Measurements from ENCODE around the gene G0S2. TPM values are rescaled to one million over a fixed set of nuclear protein-coding genes. Genes with fewer than 3 reads are reported as not detected.

G0S2 gene
- total and polyA plus RNA-seq, 2 experiments from 2014 or later, result 3.2 to 8.2 TPM

GRCh38 chr1:209720326-209720725 lies 45.1 kb downstream of the G0S2 start (continued):
- TF ChIP-seq ETS1 (IDR thresholded peaks at IDR 0.05) (no peak), NANOG (IDR thresholded peaks at IDR 0.05; ENCODE audit: borderline replicate concordance) (no peak)

DNA sequence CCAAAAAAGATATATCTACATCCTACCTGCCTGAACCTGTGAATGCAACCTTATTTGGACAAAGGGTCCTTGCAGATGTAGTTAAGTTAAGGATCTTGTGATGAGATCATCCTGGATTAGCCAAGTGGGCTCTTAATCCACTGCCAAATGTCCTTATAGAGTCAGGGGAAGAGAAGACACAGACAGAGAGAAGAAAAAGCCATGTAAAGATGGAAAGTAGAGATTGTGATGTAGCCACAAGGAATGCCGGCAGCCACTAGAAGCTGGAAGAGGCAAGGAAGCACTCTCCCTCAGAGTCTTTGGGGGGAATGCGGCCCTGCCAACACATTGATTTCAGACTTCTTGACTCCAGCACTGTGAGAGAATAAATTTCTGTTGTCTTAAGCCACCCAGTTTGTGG lies 45.6 kb downstream of the G0S2 start:
- no peak for DNase-seq (ENCODE audit: low spot score)
- Histone ChIP-seq H3K27me3 (ENCODE audit: insufficient read depth) (no peaks in the 10 kb centered on the region), H3K4me1 (ENCODE audit: insufficient read depth) (no peaks in the 10 kb centered on the region), H4K20me1 (replicated peaks; ENCODE audit: insufficient read depth) (no peaks in the 10 kb centered on the region), H3K36me3 (ENCODE audit: insufficient read depth) (no peaks in the 10 kb centered on the region), H3F3A (replicated peaks; ENCODE audit: low read depth) (no peaks in the 10 kb centered on the region), H3K4me3 (no peak overlapping the region), H2AFZ (no peak overlapping the region), H3K4me2 (no peak overlapping the region), H3K9me2 (ENCODE audit: insufficient read depth) (peaks cover 6% of the 10 kb centered on the region; the same call in 1 of the 2 replicates), H3K27ac (ENCODE audit: low read depth) (no peak overlapping the region), H3K79me2 (replicated peaks; ENCODE audit: insufficient read depth) (no peaks in the 10 kb centered on the region)
- no peaks in the 10 kb centered on the region for H3K27me3 Mint-ChIP-seq (ENCODE audit: insufficient read depth, low read depth, poor library complexity)
- H3K9me3 Mint-ChIP-seq, result no peaks in the 10 kb centered on the region
- no peak overlapping the region for H3K27ac Mint-ChIP-seq
- no peak for ATAC-seq
- no peaks in the 10 kb centered on the region for H3K36me3 Mint-ChIP-seq (ENCODE audit: low read depth)
- TF ChIP-seq REST (IDR thresholded peaks at IDR 0.05; ENCODE audit: unreplicated experiment), result no peak
- TF ChIP-seq NANOG (IDR thresholded peaks at IDR 0.05; ENCODE audit: borderline replicate concordance), result no peak
- no peak for TF ChIP-seq EZH2 (IDR thresholded peaks at IDR 0.05; ENCODE audit: low read depth, unreplicated experiment)
- TF ChIP-seq JUNB (IDR thresholded peaks at IDR 0.05; ENCODE audit: unreplicated experiment), result no peak
- TF ChIP-seq EZH2phosphoT487 (IDR thresholded peaks at IDR 0.05; ENCODE audit: unreplicated experiment), result no peak
- TF ChIP-seq CREB1 (CRISPR knock-in tag; IDR thresholded peaks at IDR 0.05; ENCODE audit: low read depth), result no peak
- no peaks in the 10 kb centered on the region for H3K4me1 Mint-ChIP-seq
- H3K4me3 Mint-ChIP-seq, result no peak overlapping the region

DNA sequence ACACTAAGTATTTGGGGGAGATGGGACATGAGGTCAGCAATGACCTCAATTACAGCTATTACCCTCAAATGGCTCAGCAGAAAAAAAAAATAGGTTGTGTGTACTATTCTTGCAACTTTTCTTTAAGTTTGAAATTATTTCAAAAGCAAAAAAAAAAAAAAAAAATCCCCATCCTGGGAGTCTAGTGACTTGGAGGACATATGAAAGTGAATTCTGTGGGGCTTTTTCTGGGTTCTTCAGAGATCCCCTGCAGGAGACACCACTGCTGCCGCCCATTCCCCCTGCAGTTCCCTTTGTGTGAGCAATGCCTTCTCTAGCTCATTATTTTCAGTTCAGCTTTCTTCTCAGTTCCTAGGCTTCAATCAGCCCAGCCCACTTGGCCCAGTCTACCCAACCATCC lies 46.1 kb downstream of the G0S2 start:
- no peaks in the 10 kb centered on the region for H3K79me2 ChIP-seq (replicated peaks; ENCODE audit: insufficient read depth)
- ATAC-seq (no peak), DNase-seq (ENCODE audit: low spot score) (no peak)
- H3K27ac ChIP-seq (ENCODE audit: low read depth), result no peak overlapping the region
- H3K4me3 ChIP-seq, result no peak overlapping the region
- Mint-ChIP-seq H3K36me3 (ENCODE audit: low read depth) (no peaks in the 10 kb centered on the region), H3K27ac (no peak overlapping the region), H3K4me3 (no peak overlapping the region), H3K27me3 (ENCODE audit: insufficient read depth, low read depth, poor library complexity) (no peaks in the 10 kb centered on the region), H3K9me3 (no peaks in the 10 kb centered on the region), H3K4me1 (no peaks in the 10 kb centered on the region)
- H3K27me3 ChIP-seq (ENCODE audit: insufficient read depth), result no peaks in the 10 kb centered on the region
- no peaks in the 10 kb centered on the region for H3K4me1 ChIP-seq (ENCODE audit: insufficient read depth)
- H3F3A ChIP-seq (replicated peaks; ENCODE audit: low read depth), result no peaks in the 10 kb centered on the region
- H2AFZ ChIP-seq, result no peak overlapping the region
- no peaks in the 10 kb centered on the region for H4K20me1 ChIP-seq (replicated peaks; ENCODE audit: insufficient read depth)
- H3K4me2 ChIP-seq, result no peak overlapping the region
- H3K9me2 ChIP-seq (ENCODE audit: insufficient read depth), result peaks cover 6% of the 10 kb centered on the region; the same call in 1 of the 2 replicates
- H3K36me3 ChIP-seq (ENCODE audit: insufficient read depth), result no peaks in the 10 kb centered on the region
- no peak for TF ChIP-seq ZNF331 (CRISPR knock-in tag; IDR thresholded peaks at IDR 0.05; ENCODE audit: low read depth)
- no peak for TF ChIP-seq REST (IDR thresholded peaks at IDR 0.05; ENCODE audit: unreplicated experiment)
- TF ChIP-seq ZNF114 (CRISPR knock-in tag; IDR thresholded peaks at IDR 0.05), result no peak
- no peak for TF ChIP-seq CREB1 (CRISPR knock-in tag; IDR thresholded peaks at IDR 0.05; ENCODE audit: low read depth)
- no peak for TF ChIP-seq ETS1 (IDR thresholded peaks at IDR 0.05)
- no peak for TF ChIP-seq POLR2AphosphoS5 (IDR thresholded peaks at IDR 0.05; ENCODE audit: low read depth)
- no peak for TF ChIP-seq EZH2 (IDR thresholded peaks at IDR 0.05; ENCODE audit: low read depth, unreplicated experiment)
- no peak for TF ChIP-seq STAT1 (IDR thresholded peaks at IDR 0.05; ENCODE audit: unreplicated experiment)
- TF ChIP-seq EZH2phosphoT487 (IDR thresholded peaks at IDR 0.05; ENCODE audit: unreplicated experiment), result no peak
- TF ChIP-seq JUNB (IDR thresholded peaks at IDR 0.05; ENCODE audit: unreplicated experiment), result no peak
